ENCODE results near the gene SEZ6.
"Not testable (repeated sequence)": the region's sequence is repeated elsewhere in the genome, so short reads cannot be mapped to it uniquely, and the experiment has no call there.

Gene SEZ6

DNA sequence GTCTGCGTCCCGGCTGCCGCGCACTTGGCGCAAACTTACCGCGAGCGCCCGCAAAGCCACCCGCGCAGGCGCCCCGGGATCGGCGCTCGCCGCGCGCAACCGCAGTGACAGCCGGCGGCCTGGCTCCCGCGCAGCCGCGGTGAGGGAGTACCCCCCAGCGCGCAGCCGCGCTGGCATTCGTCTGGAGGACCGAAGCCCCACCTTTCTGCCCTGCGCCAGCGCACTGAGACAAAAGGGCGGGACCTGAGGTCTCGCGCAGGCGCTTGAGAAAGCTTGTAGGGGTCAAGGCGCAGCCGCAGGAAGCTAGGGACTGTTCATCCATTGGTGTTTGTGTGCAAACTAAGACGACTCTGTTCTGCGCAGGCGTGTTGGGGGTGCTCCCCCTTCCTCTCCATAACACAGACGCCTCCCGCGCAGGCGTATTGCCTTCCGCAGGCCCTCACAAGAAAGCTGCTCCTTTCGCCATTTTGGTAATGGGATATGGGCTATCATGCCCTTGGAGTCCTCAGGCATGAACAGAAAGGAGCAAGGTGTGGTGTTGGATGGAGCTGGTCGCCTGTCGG lies 54.3 kb downstream of the SEZ6 start, which contains the start of gene PHF12:
TSS of gene PHF12 (minus strand) at position 91 of the 563 bp plus-strand sequence. CDS start 558 bp downstream, outside the sequence.
- DNase-seq = peak; percentile 100

- DNase-seq = no peak
Observed at GRCh38 chr17:28950752-28951427, 54.9 kb downstream of the SEZ6 start.

DNA sequence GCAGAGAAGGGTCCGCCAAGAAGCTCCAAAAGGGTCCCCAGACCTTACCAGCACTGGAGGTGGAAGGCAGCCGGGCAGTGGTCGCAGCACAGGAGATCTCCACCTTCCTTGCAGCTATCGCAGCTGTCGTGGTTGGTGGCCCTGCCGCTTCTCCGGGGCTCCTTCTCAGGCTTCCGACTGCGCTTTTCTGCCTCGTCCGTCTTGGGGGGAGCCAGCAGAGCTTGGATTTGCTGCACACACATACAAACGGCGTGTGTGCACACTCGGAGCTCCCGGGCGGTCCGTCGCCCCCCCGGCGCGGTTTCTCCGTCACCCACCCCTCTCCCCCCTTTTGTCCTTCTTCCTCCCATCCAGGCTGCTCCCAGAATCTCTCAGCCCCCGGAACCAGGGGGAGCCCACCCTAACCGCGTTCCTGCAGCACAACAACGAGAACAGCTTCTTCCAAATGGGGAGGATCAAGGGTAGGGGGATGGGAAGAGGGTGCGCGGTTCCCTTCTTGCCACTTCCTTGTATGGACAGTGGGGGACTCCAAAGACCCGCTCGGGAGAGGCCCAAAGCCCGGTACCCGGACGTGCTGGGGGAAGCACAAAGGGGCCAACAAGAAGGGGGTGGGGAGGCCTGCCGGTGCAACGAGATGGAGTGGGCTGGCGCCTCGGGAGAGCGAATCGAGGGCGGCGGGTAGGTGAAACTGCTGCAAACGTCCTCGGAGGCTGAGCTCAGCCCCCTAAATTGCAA lies 55.6 kb downstream of the SEZ6 start:
- DNase-seq = peak; percentile 58

GRCh38 chr17:28949185-28950016 lies 56.4 kb downstream of the SEZ6 start:
- peak; percentile 60 for DNase-seq

GRCh38 chr17:28948873-28949184 lies 57.0 kb downstream of the SEZ6 start:
- no peak for DNase-seq

GRCh38 chr17:28948342-28948741 lies 57.5 kb downstream of the SEZ6 start:
- DNase-seq = no peak

- no peak for DNase-seq
Observed at GRCh38 chr17:28947639-28948038, 58.2 kb downstream of the SEZ6 start.

GRCh38 chr17:28946239-28946638 lies 59.6 kb downstream of the SEZ6 start:
- no peak for DNase-seq

DNA sequence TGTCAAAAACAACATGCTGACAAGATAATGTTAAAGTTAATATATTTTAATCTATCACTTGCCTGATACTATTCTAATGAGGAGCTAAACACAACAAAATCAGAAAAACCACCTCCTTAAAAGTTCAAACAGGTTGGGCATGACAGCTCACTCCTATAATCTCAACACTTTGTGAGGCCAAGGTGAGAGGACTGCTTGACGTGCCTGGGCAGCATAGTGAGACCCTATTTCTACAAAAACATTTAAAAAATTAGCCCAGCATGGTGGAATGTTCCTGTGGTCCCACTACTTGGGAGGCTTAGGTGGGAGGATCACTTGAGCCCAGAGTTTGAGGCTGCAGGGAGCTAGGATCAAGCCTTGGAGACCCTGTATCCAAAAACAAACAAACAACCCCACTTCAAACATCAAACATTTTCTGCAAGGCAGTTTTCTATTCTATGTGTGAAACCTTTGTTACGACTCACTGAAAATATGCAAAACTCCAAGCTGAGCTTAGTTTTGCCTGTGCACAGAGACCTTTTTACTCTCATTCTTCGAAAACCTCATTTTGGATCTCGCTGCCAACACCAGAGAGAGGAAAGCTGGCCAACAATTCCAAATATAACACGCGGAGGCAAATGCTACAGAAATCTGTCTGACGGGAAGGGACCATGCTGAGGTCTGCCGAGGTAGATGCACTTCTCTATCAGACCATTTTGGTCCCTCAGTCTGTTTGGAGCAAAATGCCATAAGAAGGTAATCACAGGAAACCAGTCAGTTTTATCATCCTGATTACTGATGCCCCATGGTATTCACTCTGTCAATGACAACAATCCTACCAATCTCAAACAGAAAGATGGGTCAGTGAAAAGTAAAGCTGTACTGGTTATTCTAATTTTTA lies 60.7 kb downstream of the SEZ6 start:
- DNase-seq = no peak

DNA sequence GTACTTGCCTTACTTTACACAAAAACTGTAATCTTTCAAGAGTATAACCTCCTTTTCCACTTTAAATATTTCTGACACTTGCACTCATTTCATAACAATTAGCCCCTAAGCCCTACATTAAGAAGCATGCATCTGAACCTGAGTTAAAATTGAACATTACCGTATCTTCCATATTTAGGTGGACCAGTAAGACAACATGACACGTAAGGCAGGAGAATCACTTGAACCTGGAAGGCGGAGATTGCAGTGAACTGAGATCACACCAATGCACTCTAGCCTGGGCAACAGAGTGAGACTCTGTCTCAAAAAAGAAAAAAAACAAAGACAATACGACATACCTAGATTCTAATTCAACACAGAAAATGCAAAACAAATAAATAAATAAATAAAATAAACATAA lies 61.5 kb downstream of the SEZ6 start:
- no peak for DNase-seq

- no peak for DNase-seq
Observed at GRCh38 chr17:28942925-28943324, 62.9 kb downstream of the SEZ6 start.

GRCh38 chr17:28941251-28941650 lies 64.6 kb downstream of the SEZ6 start:
- no peak for DNase-seq

DNA sequence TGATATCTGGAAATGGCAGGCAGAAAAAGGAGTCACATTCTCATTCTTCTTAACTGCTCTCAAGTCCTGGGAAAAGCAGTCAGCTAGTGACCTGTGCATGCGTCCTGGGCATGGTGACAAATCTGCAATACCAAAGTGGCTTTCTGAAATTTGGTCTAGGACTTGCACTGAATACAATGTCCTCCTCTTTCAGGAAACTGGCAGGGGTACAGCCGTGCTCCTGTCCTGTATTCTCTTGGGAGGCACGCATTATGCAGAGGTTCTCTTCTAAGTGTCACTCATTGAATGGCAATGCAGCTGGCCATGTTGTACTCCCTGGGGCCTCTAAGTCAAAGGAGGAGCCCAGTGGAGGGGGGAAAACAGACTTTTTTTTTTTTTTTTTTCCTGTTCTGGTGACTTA lies 65.2 kb downstream of the SEZ6 start:
- DNase-seq = no peak

GRCh38 chr17:28940142-28940541 lies 65.7 kb downstream of the SEZ6 start:
- no peak for DNase-seq

DNA sequence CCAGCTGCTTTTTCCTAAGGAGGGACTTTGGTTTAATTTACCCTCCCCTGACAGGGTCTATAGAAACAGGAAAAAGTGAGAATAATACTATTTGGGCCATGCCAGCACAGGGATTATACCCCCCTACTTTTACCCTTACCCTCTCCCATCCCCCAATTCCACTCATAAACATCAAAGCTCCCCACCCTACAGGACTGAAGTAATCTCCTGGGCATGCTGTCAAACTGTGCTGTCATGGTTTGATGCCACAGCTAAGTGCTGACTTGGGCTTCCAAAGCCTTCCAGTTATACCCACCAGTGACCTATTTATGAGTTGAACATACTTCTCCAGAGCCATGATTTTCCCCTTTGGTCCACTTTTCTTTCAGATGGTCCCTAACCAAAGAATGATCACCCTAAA lies 67.3 kb downstream of the SEZ6 start:
- no peak for DNase-seq

- DNase-seq = no peak
Observed at GRCh38 chr17:28937044-28937729, 68.6 kb downstream of the SEZ6 start.

DNA sequence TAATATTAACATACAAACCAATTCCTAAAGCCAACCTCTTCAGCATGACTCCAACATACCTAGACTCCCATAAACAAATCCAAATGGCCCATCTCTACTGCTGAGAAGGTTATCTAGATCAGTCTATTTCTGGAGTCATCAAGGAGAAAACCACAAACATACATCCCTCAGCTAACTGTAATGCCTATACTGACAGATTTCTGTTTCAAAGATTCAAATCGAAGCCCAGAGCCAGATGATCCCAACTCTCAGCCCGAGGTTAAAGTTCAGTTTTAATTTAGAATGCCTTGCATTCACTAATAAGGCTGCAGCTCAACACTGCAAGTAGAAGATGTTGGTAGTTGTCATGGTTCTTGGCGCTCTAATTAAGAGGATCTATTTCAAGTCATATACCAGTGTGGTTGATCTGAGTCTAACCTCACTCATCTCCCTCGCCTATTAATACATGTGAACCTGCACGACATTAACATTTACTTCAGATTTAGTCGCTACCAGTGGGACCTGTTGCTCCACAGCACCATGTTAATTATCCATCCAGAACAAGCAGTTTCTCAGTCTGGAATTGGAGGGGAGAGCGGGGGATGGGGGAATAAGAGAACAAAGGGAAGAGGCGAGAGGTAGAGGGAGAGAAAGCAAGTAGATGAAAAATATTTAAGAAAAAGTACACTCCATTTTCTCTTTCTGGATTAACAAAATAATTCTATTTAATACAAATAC lies 69.9 kb downstream of the SEZ6 start:
- no peak for DNase-seq

- not testable (repeated sequence) for DNase-seq
Observed at GRCh38 chr17:28934508-28934907, 71.3 kb downstream of the SEZ6 start.

DNA sequence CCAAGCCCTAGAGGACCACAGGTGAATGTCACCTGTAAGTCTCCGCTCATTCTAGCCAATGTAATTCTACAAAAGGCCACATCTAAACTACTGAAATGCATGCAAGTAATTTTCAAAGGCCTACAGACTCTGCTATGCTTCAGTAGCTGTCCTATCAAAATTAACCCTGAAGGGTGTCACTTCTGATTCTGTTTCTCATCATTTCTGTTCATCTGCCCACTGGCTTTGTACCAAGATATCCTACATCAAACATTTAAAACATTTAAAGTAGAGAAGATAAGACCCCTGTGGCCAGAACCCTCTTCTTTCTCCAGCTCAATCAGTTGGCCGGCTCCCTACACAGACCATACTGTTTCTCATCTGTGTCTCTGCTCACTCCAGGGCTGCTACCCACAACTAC lies 76.0 kb downstream of the SEZ6 start:
- DNase-seq = no peak

GRCh38 chr17:28928061-28928460 lies 77.8 kb downstream of the SEZ6 start:
- peak; percentile 32 for DNase-seq

GRCh38 chr17:28926786-28927185 lies 79.0 kb downstream of the SEZ6 start:
- DNase-seq = no peak
